BJ (cell line): ENCODE data around the gene HDLBP. TPM values are rescaled to one million over a fixed set of nuclear protein-coding genes. Genes with fewer than 3 reads are reported as not detected.

Experiments used
- CTCF ChIA-PET: fragments of 350-600 bp; formaldehyde crosslinking; extraction: SDS; loops from one replicate; lab custom pipeline; 2021; ENCODE audit warnings: antibody characterized with exemption, inconsistent platforms; lab: Yijun Ruan, JAX
- POLR2A ChIA-PET: fragments of 300-600 bp; sonication (Branson Sonifier 250); formaldehyde crosslinking; extraction: SDS; loops from one replicate; lab custom pipeline; 2021; ENCODE audit warnings: antibody characterized with exemption; lab: Charles Lee
- DNase-seq: peaks from one replicate; pipeline ENCODE4 v3.0.0-alpha.2; 2011; ENCODE audit warnings: low read depth
- H3K27me3 ChIP-seq: 2 replicates; pipeline ENCODE4 v1.6.0; 2011; ENCODE audit warnings: low read length; ENCODE audit not compliant: control insufficient read depth, insufficient read depth
- H3K36me3 ChIP-seq: 2 replicates; pipeline ENCODE4 v1.5.1; 2011; ENCODE audit warnings: low read length; ENCODE audit not compliant: control insufficient read depth, insufficient read depth
- H3K4me3 ChIP-seq: 2 replicates; pipeline ENCODE4 v1.5.1; 2011; ENCODE audit warnings: low read depth, mild to moderate bottlenecking, control low read depth, low read length
- CTCF ChIP-seq: IDR thresholded peaks from 2 replicates; pipeline ENCODE4 v1.5.1; 2011; ENCODE audit warnings: low read depth, mild to moderate bottlenecking, control low read depth, inconsistent platforms, low read length, moderate library complexity; ENCODE audit not compliant: insufficient read depth
- polyA plus RNA-seq: library from polyadenylated mRNA; depleted of rRNA; stranded (reverse); fragments of >200 nt; gene quantifications from 2 replicates; pipeline ENCODE4 v1.2.3, GENCODE V29; 2011

The HDLBP gene
- polyA plus RNA-seq, 1 experiment: 948 TPM

- no peaks in the 10 kb centered on the region; the same call in 1 of the 2 replicates for H3K36me3 ChIP-seq
- H3K4me3 ChIP-seq: no peak overlapping the region
- CTCF ChIA-PET: interaction anchor here (1.4 to 1.8 kb wide), 2 partner anchors 11 to 21 kb away, joined by 4 to 5 read pairs; partner anchors contain the start of gene HDLBP
- H3K27me3 ChIP-seq: no peaks in the 10 kb centered on the region
- TF ChIP-seq CTCF: no peak
- DNase-seq: no peak
- POLR2A ChIA-PET: no interaction called here
These were observed 11.3 kb downstream of the HDLBP start for GRCh38 chr2:241304039-241304670.

GRCh38 chr2:241302759-241303651, 12.5 kb downstream of the HDLBP start:
- ChIA-PET CTCF (interaction anchor here (1.4 to 1.8 kb wide), 3 partner anchors 12 to 19 kb away, joined by 4 to 5 read pairs (median 4); partner anchors contain the start of gene HDLBP), POLR2A (no interaction called here)
- H3K4me3 ChIP-seq: no peak overlapping the region
- no peaks in the 10 kb centered on the region for H3K27me3 ChIP-seq
- no peak for DNase-seq
- TF ChIP-seq CTCF: no peak
- H3K36me3 ChIP-seq: no peaks in the 10 kb centered on the region; the same call in 1 of the 2 replicates

GRCh38 chr2:241302083-241302482, 13.4 kb downstream of the HDLBP start:
- TF ChIP-seq CTCF: no peak
- CTCF ChIA-PET: interaction anchor here (1.7 kb wide), 1 partner anchor 12 kb away, joined by 4 read pairs; no protein-coding TSS in a partner anchor
- POLR2A ChIA-PET: no interaction called here

GRCh38 chr2:241300000-241300399, 15.5 kb downstream of the HDLBP start:
- H3K36me3 ChIP-seq: peaks cover 2% of the 10 kb centered on the region; the same call in 1 of the 2 replicates
- DNase-seq: no peak
- TF ChIP-seq CTCF: no peak
- no peak overlapping the region for H3K4me3 ChIP-seq
- ChIA-PET CTCF (no interaction called here), POLR2A (no interaction called here)
- no peaks in the 10 kb centered on the region for H3K27me3 ChIP-seq

More at GRCh38 chr2:241302083-241302482, 13.4 kb downstream of the HDLBP start:
- no peak for DNase-seq
- Histone ChIP-seq H3K4me3 (no peak overlapping the region), H3K27me3 (no peaks in the 10 kb centered on the region), H3K36me3 (no peaks in the 10 kb centered on the region; the same call in 1 of the 2 replicates)

GRCh38 chr2:241298673-241299072, 16.8 kb downstream of the HDLBP start:
- TF ChIP-seq CTCF: no peak
- Histone ChIP-seq H3K27me3 (no peaks in the 10 kb centered on the region), H3K36me3 (peaks cover 2% of the 10 kb centered on the region; the same call in 1 of the 2 replicates), H3K4me3 (no peak overlapping the region)
- CTCF ChIA-PET: no interaction called here
- DNase-seq: no peak
- POLR2A ChIA-PET: no interaction called here
